Stimulated activated naive CD8-positive, alpha-beta T cell treated with anti-CD3 and anti-CD28 coated beads, Interleukin-15, Interleukin-2, amounts not matched to agents 100 U/mL and 50 U/mL, for 24 hours (primary cell): Measurements from ENCODE around the gene CPNE9.

Experiments
- ATAC-seq: fragments of 150-1000 bp; cut with Tn5 transposase; one replicate; pipeline ENCODE4 v1.10.0; 2021
- DNase-seq: peaks from one replicate; pipeline ENCODE4 v3.0.0; 2021

Gene CPNE9

DNA sequence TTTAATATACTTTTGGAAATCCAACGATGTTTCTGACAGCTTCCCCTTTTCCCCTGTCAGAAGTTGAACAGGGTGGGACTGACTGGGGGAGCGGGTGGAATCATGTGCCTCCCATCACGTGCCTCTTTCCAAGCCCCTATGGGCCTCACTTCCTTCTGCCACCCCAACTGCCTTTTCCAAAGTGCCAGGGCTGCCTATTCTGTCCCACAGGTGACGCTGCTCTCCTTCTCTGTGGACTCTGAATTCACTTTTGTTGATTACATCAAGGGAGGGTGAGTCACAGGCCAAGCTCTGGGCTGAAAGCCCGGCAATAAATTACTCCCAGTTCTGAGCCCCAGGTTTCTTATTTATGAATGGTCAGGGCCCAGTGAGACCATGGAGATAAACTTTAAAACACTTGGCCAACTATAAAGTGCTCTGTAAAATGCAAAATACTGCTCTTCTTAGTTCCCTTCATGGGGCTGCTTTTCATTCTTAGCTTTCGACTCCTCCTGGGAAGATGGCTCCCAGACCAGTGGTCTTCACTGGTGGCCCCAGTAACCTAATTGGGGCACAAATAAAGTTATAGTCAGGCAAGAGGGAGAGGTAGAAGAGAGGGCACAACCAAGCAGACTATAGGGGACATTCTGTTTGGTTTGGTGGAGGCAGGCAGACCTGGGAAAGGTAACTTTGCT lies 12.3 kb downstream of the CPNE9 start:
- ATAC-seq: peak; percentile 87
- DNase-seq: peak; percentile 54

DNA sequence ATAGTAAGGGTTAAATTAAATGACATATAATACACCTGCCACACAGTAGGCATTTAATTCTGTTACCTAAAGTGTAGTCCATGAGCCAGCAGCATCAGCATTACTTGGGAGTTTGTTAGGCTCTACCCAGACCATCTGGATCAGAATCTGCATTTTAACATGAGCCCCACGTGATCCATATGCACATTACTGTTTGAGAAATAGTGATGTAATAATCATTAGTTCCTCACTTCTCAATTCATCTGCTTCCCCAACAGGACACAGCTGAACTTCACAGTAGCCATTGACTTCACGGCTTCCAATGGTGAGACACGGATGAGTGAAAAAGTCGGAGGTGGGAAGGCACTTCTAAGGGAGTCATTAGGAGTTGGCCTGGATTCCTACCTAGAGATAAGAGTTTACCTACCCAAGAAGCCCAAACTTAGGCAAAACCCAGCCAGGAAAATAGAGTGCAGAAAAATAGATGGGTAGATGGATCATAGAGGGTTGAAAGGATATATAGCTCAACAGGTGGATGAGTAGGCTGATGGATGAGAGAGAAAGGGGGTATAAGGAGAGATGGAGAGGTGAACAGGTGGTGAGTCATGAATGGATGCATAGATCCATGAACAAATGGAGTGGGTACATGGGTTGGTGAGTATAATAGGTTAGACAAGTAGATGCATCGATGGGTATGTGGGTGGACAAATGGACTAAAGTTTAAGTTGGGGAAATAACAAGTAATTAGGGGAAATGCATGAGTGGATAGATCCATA lies 13.3 kb downstream of the CPNE9 start:
- no peak for DNase-seq
- ATAC-seq: no peak

DNA sequence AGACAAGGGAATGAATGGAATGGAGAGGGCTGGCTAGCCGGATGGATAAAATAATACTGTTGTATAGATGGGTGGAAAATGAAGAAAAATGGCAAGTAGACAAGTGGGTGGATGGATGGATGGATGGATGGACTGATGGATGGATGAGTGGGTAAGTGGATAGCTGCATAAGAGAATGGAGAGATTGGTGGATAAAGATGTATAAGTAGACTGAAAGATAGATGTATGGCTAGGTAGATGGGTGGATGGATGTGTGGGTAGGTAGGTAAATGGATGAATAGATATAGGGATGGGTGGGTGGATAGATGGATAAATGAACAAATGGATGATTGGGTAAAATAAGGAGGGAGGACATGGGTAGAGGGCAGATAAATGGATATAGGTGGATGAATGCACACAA lies 13.9 kb downstream of the CPNE9 start:
- ATAC-seq (no peak), DNase-seq (no peak)

DNA sequence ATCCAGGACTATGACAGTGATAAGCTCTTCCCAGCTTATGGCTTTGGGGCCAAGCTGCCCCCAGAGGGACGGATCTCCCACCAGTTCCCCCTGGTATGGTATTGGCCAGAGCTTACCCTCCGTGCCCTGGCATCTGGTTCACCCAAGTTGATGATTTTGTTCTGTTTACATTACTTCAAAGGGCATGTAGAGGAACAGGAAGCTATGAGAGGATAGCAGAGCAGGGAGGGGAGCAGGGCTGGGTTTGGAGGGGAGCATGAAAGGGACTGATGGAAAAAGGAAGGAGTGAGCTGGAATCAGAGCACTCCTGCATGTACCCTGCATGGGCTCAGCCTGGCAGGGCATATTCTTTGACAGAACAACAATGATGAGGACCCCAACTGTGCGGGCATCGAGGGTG lies 14.5 kb downstream of the CPNE9 start:
- DNase-seq (no peak), ATAC-seq (no peak)

DNA sequence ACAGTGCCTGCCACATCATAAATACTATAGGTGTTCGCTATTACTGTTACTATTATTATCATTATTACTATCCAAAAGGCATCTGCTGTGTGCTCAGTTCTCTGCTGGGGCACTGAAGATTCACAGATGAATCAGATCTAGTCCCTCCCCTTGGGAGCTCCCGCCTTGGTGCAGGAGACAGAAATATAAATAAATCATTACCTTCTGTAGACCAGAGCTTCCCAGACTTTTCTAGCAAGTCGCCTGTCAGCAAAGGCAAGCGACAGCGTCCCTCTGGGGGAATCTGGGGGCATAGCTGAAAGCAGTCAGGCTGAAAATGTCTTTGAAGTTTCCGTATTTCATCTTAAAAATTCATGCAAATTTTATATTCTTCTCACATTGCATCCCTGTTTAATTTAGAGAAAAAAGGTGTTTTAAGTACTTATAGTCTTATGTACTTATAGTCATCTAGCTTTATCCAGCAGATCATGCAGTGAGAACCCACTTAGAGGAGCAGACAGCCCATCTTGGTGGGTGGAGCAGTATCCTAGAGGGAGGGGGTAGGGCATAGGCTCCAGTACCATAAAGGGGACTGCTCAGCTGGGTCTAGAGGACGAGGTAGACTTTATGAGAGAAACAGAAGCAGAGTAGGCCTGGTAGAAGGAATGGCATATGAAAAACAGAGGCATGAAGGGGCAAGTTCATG lies 17.5 kb downstream of the CPNE9 start:
- ATAC-seq (no peak), DNase-seq (no peak)

DNA sequence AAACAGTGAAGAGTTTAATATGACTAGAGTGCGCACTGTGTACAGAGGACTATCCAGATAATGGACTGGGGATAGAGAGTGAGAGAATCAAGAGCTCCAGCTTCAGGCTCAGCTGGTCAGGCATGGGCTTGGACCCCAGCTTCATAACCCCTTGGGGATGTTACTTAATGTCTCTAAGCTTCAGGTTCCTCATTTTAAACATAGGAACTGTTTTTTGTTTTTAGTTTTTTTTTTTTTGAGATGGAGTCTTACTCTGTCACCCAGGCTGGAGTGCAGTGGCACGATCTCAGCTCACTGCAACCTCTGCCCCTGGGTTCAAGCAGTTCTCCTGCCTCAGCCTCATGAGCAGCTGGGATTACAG lies 18.0 kb downstream of the CPNE9 start:
- ATAC-seq (no peak), DNase-seq (no peak)

DNA sequence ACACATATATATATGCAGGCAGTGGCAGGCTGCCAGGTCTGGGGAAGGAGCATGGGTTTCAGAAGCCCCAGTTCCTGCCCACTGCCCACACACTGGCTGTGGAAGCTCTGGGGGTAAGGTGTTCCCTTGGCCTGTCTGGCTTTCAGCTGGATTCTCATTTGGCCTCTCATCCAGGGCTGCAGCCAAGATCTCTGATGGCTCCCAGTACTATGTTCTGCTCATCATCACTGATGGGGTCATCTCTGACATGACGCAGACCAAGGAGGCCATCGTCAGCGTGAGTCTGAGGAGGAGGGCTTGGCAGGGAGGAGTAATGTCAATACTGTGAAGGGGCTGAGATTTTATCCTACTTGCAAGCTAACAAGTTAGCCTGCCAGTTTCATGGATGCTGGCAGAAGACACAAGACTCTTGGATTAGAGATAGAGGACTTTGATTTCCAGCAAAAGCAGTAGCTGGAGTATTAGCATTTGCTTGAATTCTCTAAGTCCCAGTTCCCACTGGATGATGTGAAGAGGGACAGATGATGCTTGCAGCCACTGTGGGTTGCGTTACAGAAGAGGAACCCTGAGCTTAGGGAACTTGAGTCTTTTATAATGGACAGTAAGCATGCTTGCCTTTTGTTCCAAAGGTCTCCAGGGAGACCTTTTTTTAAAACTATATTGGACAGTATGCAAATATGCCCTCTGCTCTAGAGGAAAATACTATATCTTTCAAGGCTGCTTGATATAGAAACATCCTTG lies 22.3 kb downstream of the CPNE9 start:
- ATAC-seq (no peak), DNase-seq (no peak)

DNA sequence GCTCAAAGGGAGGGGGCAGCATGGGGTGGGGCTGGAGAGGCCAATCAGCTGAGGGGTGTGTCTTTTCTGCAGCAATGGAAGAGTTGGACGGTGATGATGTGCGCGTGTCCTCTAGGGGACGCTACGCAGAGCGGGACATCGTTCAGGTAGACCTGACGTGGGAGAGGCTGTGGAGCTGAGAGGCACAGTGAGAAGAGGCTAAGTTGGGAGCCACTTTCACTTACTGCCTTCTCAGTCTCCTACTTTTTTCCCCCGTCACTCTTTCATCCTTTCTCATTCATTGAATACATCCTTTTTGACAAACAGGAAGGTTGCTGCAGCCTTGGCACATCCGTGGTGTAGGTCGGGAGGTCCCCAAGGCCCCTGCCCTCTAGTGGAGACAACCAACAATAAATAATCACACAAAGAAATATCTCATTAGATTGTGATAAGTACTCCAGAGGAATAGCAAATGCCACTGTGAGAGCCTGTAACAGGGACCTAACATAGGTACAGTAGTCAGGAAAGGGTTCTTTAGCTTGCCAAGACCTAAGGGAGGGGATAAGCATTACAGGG lies 23.5 kb downstream of the CPNE9 start:
- ATAC-seq (no peak), DNase-seq (peak; percentile 60)

DNA sequence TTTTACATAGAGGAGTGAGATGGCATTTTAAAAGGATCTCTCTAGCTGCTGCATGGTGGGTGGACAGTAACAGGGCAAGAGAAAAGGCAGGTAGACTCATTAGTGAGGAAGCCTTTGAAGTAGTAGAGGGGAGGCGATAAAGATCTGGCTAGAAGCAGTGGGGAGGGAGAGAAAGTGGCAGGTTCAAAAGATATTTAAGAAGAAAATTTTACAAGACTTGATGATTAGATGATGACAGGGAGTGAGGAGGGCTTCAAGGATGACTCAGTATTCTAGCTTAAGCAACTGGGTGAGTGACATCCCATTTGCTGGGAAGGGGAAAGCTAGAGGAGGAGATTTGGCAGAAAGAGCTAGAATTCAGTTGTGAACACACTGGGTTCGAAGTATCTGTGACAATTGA lies 24.1 kb downstream of the CPNE9 start:
- DNase-seq (no peak), ATAC-seq (no peak)

DNA sequence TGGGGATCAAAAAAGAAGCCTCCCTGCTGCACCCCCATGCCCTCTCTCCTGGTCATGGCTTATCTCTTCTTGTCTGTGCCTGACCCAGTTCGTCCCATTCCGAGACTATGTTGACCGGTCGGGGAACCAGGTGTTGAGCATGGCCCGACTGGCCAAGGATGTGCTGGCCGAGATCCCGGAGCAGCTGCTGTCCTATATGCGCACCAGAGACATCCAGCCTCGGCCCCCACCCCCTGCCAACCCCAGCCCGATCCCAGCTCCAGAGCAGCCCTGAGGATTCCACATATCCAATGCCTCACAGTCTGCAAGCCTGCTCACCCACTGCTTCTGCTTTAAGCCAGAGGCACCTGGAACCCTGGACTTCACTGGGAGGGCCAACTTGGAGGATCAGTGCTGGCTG lies 25.8 kb downstream of the CPNE9 start:
- DNase-seq: no peak
- no peak for ATAC-seq

DNA sequence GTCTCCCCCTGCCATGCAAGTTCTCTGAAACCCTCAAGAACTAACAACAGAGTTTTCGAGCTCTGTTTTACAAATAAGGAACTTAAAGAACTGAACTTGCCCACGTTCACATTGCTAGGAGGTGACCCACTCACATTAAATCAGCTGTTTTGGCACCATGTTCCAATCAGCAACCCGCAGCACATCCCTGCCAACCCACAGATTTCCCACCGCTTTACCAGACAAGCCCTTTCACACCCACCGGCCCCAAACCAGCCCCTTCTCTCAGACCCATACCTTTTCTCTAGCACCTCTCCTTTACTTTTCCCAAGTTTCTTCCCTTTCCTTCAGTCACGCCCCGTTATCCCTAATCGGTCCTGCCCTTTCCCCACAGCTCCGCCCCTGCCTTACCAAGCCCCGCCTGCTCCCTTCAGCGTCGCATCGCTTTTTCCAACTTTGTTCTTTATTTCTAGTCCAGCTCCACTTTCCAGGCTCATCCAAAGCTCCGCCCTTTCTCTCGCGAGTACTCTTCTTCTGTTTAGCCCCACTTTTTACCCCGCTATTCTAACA lies 27.1 kb downstream of the CPNE9 start:
- no peak for DNase-seq
- peak; percentile 41 for ATAC-seq

DNA sequence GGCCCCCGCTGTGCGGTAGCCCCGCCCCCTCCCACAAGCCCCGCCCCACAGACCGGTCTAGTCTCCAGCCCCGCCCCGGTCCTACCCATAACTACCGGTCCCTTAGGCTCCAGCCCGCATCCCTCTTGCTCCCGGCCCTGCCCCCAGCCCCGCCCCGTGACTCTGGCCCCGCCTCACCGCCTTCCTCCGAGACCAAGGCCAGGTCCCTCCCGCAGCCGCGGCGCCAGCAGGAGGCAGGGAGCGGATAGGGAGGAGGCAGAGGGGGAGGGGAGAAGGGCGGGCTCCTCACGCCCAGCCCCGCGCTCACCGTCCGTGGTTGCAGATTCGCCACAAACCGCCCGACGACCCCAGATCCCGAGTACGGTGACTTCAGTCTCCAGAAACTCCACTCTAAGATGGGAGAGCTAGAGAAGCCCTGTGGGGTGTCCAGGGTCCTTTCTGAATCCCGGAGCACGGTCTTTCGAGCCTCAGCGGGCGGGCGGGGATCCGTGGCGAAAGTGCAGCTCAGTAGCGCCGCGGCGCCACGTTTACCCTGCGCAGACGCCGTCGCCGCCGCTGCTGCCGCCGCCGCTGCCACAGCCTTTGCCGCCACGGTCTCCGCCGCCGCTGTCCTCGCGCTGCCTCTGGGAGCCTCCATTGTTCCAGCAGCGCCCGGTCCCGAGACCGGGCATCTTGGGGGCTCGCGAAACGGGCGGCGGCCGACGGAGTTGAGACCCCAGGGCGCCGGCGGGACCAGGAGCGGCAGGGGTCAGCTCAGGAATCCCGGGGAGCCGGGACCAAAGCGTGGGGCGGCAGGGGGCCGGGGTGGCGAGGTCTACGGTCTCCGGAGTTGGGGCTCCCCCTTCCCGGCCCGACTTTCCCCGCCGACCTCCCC lies 27.8 kb downstream of the CPNE9 start, which contains the start of gene BRPF1:
Gene BRPF1, plus strand, starts transcription at position 530 of the 874 bp plus-strand sequence. CDS start 2,406 bp downstream, outside the sequence.
- DNase-seq (peak; percentile 100), ATAC-seq (peak; percentile 98)

DNA sequence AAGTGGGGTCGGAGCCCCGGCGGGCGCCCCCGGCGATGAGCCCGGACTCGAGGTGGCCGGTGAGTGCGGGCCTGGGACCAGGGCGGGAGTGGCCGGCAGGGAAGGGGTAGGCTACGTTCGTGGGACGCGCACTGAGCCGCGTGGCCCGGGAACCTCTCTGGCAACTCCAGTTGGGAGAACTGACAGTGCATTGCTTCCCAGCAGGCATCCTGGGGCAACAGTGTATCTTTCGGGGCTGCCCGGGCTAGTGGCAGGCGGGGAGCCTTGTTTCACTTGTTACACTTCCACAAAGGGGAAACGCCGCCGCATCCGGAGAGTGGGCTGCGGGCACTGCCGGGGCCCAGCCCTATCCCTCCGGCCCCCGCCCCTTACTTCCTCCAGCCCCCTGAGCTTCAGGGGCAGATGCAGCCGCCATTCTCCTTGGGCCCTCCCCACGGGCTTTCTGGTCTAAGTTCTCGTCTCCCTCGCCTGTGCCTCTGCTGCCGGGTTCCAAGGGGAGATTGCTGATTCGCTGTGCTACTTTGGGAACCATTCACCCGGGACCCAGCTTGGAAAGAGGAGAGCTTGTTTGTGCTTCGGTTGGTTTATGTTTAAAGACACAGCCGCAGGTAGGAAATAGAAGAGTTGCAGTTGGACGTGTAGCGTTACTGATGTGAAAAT lies 28.6 kb downstream of the CPNE9 start:
- ATAC-seq (no peak), DNase-seq (peak; percentile 59)

DNA sequence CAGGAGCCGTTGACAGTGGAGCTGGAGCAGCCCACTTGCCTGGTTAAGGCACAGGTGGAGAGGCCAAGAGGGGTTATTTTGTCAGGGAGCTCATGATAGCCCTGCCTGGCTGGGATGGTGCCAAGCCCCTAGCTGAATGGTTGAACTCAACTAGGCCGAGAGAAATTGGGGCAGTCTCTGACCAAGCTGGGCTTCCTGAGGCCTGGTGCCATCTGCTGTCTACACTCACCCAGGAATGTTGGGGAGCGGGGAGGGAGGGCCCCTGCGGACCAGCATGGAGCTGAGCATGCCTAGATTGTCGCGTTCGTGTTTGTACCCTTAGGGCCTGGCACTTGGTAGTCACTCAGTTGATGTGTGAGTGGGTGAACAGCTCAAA lies 29.1 kb downstream of the CPNE9 start:
- ATAC-seq: no peak

DNA sequence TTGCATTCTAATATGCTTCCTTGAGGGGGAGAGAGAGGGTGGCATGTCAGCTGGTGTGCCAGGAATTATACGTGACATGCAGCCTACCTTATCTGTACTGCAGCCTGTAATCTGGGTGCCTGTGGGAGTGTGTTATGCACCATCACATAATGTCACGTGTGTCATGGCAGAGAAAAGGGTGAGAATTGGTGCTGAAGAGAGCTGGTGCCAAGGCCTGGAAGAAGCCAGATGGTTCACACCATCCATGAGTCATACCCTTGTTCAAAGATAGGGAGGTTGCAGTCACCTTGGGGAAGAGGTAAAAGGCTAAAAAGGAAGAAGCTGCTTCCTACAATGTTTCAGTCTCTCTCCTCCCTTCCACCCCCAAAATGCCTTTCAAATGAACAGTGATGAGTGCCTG lies 33.2 kb downstream of the CPNE9 start:
- DNase-seq (no peak), ATAC-seq (peak; percentile 66)

More for the DNA sequence above, 29.1 kb downstream of the CPNE9 start:
- DNase-seq: no peak

DNA sequence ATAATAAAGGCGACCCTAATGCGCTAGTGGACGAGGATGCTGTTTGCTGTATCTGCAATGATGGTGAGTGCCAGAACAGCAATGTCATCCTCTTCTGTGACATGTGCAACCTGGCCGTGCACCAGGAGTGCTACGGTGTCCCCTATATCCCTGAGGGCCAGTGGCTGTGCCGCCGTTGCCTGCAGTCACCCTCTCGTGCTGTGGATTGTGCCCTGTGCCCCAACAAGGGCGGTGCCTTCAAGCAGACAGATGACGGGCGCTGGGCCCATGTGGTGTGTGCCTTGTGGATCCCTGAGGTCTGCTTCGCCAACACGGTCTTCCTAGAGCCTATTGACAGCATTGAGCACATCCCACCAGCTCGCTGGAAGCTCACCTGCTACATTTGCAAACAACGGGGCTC lies 35.5 kb downstream of the CPNE9 start:
- ATAC-seq (no peak), DNase-seq (no peak)

DNA sequence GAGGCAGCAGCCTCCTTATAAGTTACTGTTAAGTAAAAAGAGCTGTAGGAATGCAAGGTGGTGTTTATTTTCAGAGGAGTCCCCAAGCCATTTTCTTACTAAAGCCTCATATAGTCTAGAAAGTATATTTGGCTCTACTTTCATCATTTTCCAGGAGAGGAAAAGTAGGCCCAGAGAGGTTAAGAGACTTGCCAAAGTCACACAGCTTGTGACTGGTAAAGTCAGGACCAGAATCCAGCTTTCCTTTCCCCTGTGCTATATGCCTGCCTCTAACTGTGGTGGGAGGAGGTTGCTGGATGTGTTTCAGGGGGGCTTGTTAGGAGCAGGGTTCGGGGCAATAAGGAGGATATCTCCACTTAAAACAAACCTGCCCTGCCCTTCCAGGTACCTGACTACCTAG lies 38.9 kb downstream of the CPNE9 start:
- DNase-seq (no peak), ATAC-seq (no peak)

DNA sequence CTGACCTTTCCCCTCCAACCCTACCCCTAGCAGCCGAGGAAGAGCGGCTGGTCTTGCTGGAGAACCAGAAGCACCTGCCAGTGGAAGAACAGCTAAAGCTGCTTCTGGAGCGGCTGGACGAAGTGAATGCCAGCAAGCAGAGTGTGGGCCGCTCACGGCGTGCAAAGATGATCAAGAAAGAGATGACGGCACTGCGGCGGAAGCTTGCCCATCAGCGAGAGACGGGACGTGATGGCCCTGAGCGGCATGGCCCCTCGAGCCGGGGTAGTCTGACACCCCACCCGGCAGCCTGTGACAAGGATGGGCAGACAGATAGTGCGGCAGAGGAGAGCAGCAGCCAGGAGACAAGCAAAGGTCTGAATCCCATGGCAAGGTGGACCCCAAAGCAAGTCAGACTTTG lies 39.9 kb downstream of the CPNE9 start:
- no peak for ATAC-seq
- no peak for DNase-seq

DNA sequence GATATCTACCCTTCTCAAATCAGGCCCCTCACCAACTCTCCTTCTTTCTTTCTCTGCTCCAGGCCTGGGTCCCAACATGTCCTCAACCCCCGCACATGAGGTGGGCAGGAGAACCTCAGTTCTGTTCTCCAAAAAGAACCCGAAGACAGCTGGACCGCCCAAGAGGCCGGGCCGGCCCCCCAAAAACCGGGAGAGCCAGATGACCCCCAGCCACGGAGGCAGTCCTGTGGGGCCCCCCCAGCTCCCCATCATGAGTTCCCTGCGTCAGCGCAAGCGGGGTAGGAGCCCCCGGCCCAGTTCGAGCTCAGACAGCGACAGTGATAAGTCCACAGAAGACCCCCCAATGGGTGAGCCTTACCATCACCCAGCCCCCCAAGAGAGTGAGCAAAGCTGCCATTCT lies 40.5 kb downstream of the CPNE9 start:
- ATAC-seq (no peak), DNase-seq (no peak)

DNA sequence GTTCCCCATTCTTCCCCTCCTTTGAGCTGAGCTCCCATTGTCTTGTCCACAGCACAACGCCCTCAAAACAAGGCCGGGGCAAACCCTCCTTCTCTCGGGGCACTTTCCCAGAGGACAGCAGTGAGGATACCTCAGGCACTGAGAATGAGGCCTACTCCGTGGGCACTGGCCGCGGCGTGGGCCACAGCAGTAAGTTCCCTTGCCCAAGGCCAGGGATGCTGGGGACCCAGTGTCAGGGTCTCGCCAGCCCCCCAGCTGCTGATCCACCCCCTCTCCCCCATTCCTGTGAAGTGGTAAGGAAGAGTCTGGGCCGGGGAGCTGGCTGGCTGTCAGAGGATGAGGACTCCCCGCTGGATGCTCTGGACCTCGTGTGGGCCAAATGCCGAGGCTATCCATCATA lies 41.9 kb downstream of the CPNE9 start:
- DNase-seq: no peak
- ATAC-seq: no peak

DNA sequence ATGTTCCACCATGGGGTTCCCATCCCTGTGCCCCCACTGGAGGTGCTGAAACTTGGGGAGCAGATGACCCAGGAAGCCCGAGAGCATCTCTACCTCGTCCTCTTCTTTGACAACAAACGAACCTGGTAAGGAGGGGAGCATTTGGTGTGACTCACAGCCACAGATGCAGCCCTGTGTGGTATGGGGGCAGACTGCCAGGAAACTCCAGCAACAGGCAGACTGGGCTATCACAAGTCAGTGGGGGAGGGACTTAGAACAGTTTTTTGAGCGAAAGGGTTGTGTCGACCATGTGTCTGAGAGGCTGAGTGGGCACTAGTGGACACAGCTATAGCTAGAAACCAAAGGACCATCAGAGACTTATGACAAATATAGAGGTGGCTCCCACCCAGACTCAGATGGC lies 42.7 kb downstream of the CPNE9 start:
- ATAC-seq: no peak
- DNase-seq: peak; percentile 36
